Stimulated activated CD4-positive, alpha-beta T cell treated with anti-CD3 and anti-CD28 coated beads, Interleukin-1b, Interleukin-23, amount 100 ng/mL, for 48 hours (primary cell): ENCODE data around the gene PDE10A.
"Not testable (repeated sequence)": the region's sequence is repeated elsewhere in the genome, so short reads cannot be mapped to it uniquely, and the experiment has no call there.

Experiments
- DNase-seq: peaks from one replicate; pipeline ENCODE4 v3.0.0-alpha.2; 2020

PDE10A gene

GRCh38 chr6:165580136-165580535 is 82.9 kb downstream of the PDE10A start:
- DNase-seq, result no peak

- no peak for DNase-seq
Measured at GRCh38 chr6:165579151-165579550, 83.9 kb downstream of the PDE10A start.

DNA sequence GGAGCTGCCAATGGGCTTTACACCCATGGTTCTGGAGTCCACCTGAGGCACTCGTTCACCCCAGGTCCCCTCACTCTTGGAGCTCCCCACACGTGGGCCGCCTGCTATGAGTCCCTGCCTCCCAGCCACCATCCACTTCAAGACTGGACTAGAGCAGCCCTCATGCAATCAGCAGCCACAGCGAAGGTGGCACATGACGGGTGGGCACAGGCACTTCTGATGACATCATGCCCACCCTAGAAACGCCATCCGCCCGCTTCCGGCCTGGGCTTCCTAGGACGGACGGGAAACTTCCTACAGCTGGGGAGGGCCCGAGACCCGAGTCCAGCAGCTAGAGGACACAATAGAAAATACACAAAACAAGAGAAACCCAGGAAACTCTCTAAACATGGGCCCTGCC is 85.5 kb downstream of the PDE10A start:
- no peak for DNase-seq

DNA sequence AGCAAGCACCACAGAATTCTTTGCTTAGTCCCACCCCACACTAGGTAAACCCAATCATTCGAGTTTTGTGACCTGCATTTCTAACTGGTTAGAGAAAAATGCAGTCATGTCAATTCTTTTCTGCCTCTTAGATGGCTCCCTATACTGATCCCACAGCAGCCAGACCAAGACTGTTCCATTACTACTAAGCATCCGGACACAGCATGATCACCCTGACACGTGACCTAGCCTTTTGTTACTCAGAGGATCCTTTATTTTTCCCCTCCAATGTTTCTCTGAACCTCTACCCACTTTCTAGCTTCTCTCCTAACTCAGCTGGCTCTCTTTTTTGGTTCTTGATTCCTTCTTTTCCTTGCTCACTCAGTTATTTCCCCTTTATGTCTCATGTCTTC is 87.9 kb downstream of the PDE10A start:
- DNase-seq, result no peak

- DNase-seq, result no peak
Measured at GRCh38 chr6:165574220-165575157, 88.6 kb downstream of the PDE10A start.

- no peak for DNase-seq
Measured at GRCh38 chr6:165573671-165574070, 89.4 kb downstream of the PDE10A start.

DNA sequence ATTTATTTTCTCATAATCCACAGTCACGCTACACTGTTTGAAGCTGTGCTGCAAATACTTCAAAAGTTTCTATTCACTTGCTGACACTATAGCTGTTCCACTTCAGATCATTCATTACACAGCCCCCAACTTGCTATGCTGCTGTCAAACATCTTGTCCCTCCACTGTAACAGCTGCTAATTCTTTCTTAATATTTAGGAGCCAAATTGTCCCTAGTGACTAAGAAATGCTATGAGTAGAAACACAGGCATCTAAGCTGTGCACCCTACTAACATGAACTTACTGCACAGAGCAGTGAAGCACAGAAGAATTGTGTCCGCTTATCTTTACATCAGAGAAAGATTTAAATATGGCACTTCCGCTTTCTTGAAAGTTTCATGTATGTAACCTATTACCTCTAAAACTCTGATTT is 91.3 kb downstream of the PDE10A start:
- DNase-seq, result no peak

- no peak for DNase-seq
Measured at GRCh38 chr6:165571068-165571682, 91.9 kb downstream of the PDE10A start.

DNA sequence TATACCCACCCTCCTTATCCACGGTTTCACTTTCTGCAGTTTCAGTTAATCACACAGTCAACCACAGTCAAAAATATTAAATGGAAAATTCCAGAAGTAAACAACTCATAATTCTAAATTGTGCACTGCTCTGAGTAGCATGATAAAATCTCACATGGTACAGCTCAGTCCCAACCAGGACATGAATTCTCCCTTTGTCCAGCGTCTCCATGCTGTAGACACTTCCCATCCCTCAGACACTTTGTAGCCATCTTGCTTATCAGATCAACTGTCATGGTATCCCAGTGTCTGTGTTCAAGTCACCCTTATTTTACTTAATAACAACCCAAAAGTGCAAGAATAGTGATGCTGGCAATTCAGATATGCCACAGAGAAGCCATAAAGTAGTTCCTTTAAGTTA is 94.7 kb downstream of the PDE10A start:
- no peak for DNase-seq

GRCh38 chr6:165566088-165566828 is 96.8 kb downstream of the PDE10A start:
- DNase-seq, result no peak

DNA sequence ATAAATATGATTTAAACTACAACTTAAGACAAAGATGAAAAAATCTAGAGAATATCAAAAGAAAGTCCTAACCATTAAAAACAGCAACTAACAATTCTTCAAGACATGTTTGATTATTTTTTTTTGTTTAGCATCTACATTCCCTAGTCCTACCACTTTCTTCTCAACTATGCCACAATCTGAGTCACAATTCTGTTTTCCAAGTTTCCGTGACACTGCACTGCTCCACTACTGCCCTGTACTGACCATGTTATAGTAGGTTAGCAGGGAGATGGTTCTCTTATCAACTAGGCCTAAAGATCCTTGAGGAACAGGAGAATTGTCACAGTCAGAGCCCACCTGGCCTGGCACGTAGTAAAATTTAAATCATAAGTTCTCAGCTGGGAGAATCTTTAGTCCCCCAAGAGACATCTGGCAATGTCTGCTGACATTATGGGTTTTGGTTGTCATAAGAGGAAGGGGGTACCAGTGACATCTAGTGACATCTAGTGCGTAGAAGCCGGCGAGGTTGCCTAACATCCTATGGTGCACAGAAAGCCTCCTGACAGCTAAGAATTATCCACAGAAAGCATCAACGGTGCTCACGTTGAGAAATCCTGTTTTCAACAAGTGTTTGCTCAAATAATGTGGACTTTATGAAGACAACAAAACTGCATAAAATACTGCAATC is 100.5 kb downstream of the PDE10A start:
- DNase-seq, result no peak

- DNase-seq, result no peak
Measured at GRCh38 chr6:165559632-165560031, 103.4 kb downstream of the PDE10A start.

- not testable (repeated sequence) for DNase-seq
Measured at GRCh38 chr6:165558097-165558496, 104.9 kb downstream of the PDE10A start.

GRCh38 chr6:165557674-165558073 is 105.4 kb downstream of the PDE10A start:
- DNase-seq, result no peak

GRCh38 chr6:165556116-165556843 is 106.8 kb downstream of the PDE10A start:
- DNase-seq, result no peak

GRCh38 chr6:165554644-165555043 is 108.4 kb downstream of the PDE10A start:
- DNase-seq, result not testable (repeated sequence)

DNA sequence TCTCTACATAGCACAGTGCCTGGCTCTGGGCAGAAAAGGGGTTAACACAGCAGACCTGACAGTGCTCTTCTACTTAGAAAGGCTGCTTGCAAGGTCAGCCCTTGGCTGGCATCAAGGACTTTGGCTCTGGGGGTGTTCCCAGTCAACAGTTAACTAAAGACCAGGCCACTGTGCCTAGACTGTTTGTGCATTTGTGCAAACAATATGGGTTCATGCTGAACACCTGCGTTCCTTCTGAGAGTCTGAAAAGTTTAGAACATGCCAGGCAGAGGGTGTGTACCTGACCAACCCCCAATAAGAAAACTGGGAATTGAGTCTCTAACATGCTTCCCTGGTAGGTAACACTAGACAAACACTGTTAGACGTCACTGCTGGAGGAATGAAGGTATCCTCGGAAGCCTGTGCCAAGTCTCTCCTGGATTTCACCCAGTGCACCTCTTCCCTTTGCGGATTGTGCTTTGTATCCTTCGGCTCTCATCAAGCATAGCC is 110.7 kb downstream of the PDE10A start:
- no peak for DNase-seq

DNA sequence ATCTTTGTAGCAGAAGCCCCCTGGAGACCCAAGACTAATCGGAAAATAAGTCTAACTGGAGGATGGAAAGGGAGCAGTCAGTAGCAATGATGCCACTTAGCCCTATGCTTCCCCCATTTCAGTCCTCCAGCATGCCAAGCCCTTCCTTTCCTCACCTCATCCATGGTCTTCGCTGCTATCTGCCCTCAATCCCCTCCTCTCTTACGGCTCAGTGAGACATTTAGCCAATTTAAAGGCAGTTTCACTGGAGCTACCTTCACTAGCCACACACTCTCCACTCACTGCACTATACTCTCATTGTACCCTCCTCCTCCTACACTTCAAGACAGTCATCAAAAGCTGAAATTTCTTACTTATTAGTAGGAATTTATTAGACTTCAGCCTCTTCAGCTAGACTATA is 111.2 kb downstream of the PDE10A start:
- no peak for DNase-seq

GRCh38 chr6:165548450-165548849 is 114.6 kb downstream of the PDE10A start:
- no peak for DNase-seq

- no peak for DNase-seq
Measured at GRCh38 chr6:165545806-165546205, 117.2 kb downstream of the PDE10A start.

GRCh38 chr6:165543781-165544180 is 119.3 kb downstream of the PDE10A start:
- no peak for DNase-seq

DNA sequence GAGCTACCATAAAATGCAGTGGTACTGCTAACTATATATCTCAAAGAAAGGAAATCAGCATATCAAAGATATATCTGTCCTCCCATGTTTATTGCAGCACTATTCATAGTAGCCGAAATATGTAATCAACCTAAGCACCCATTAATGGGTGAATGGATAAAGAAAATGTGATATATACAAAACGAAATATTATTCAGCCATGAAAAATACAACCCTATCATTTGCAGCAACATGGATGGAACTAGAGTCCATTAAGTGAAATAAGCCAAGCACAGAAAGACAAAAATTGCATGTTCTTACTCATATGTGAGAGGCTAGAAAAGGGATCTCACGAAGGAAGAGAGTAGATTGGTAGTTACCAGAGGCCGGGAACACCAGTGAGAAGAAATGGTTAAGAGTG is 126.1 kb downstream of the PDE10A start:
- DNase-seq, result no peak
